Loucy (cell line): ENCODE data around the gene GTPBP6.

ENCODE experiments used
- H2AFZ ChIP-seq: fragments of 200-600 bp; sonication (generic); 2 replicates; pipeline ENCODE4 v1.6.0; 2016; ENCODE audit warnings: antibody characterized with exemption, mild to moderate bottlenecking, low read length, moderate library complexity
- H3F3A ChIP-seq: fragments of 200-600 bp; 2 replicates; pipeline ENCODE4 v1.6.0; 2016; ENCODE audit warnings: antibody characterized with exemption, low read depth, mild to moderate bottlenecking
- H3K27me3 ChIP-seq: fragments of 200-600 bp; sonication (generic); 2 replicates; pipeline ENCODE4 v1.6.1; 2014; ENCODE audit warnings: low read length, mild to moderate bottlenecking; ENCODE audit not compliant: insufficient read depth, poor library complexity, severe bottlenecking
- H3K36me3 ChIP-seq: fragments of 200-600 bp; sonication (generic); 2 replicates; pipeline ENCODE4 v1.6.1; 2016; ENCODE audit warnings: low read length; ENCODE audit not compliant: insufficient read depth
- H3K4me1 ChIP-seq: fragments of 200-600 bp; sonication (generic); 2 replicates; pipeline ENCODE4 v1.5.1; 2014; ENCODE audit warnings: low read length, mild to moderate bottlenecking; ENCODE audit not compliant: insufficient read depth, poor library complexity, severe bottlenecking
- H3K4me2 ChIP-seq: fragments of 200-600 bp; sonication (generic); 2 replicates; pipeline ENCODE4 v1.6.0; 2014; ENCODE audit warnings: antibody characterized with exemption, low read length, low read depth, mild to moderate bottlenecking; ENCODE audit not compliant: poor library complexity, severe bottlenecking
- H3K4me3 ChIP-seq: fragments of 200-600 bp; sonication (generic); 2 replicates; pipeline ENCODE4 v1.5.1; 2014; ENCODE audit warnings: low read length, mild to moderate bottlenecking, mixed read lengths; ENCODE audit not compliant: poor library complexity, severe bottlenecking
- H3K79me2 ChIP-seq: fragments of 200-600 bp; sonication (generic); 2 replicates; pipeline ENCODE4 v1.6.1; 2014; ENCODE audit warnings: low read length; ENCODE audit not compliant: insufficient read depth
- H3K9ac ChIP-seq: fragments of 200-600 bp; sonication (generic); 2 replicates; pipeline ENCODE4 v1.6.0; 2014; ENCODE audit warnings: mild to moderate bottlenecking, low read depth, low read length, moderate library complexity; ENCODE audit not compliant: poor library complexity, severe bottlenecking
- H3K9me2 ChIP-seq: fragments of 200-600 bp; sonication (generic); replicated peaks from 2 replicates; pipeline ENCODE4 v1.6.1; 2016; ENCODE audit warnings: low read depth, low read length, mixed read lengths
- H3K9me3 ChIP-seq: fragments of 200-600 bp; sonication (generic); 2 replicates; pipeline ENCODE4 v1.6.1; 2014; ENCODE audit warnings: mild to moderate bottlenecking, antibody characterized with exemption, low read length, low read depth; ENCODE audit not compliant: insufficient read depth
- H4K20me1 ChIP-seq: fragments of 200-600 bp; sonication (generic); 2 replicates; pipeline ENCODE4 v1.6.0; 2014; ENCODE audit warnings: antibody characterized with exemption, low read length, mild to moderate bottlenecking; ENCODE audit not compliant: insufficient read depth, poor library complexity, severe bottlenecking
- EZH2phosphoT487 ChIP-seq: fragments of 200-600 bp; IDR thresholded peaks from 2 replicates; pipeline ENCODE4 v1.6.1; 2018; ENCODE audit warnings: antibody characterized with exemption, mild to moderate bottlenecking, moderate library complexity, borderline replicate concordance
- TF ChIP-seq, protein P1 (sequence below): fragments of 200-600 bp; sonication (generic); conservative IDR thresholded peaks from 2 replicates; pipeline ENCODE4 v1.5.1; 2014; ENCODE audit warnings: mild to moderate bottlenecking, antibody characterized with exemption, low read length

GTPBP6 gene

DNA sequence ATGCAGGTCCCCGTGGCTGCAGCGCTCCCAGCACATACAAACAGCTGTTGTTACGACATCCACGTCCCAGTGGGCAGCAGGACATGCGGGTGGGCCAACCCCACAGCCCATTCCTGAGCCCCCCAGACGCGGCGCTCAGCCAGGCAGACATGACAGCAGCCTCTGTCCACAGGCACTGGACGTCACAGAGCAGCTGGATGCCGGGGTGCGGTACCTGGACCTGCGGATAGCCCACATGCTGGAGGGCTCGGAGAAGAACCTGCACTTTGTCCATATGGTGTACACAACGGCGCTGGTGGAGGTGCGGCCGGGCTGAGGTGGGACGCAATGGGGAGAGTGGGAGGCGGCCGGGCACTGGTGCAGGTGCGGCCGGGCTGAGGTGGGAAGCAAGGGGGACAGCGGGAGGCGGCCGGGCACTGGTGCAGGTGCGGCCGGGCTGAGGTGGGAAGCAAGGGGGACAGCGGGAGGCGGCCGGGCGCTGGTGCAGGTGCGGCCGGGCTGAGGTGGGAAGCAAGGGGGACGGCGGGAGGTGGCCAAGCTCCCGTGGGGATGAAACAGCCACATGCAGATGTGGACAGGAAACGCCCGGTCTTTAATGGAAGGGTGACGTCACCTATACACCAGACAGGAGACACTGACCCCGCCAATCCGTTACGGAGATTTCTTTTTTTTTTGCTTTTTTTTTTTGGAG is 28.0 kb downstream of the GTPBP6 start:
- no peak overlapping the region for H2AFZ ChIP-seq
- H3K9ac ChIP-seq, result no peak overlapping the region
- no peaks in the 10 kb centered on the region for H3K79me2 ChIP-seq
- no peak for TF ChIP-seq EZH2phosphoT487
- TF ChIP-seq, protein P1, sequence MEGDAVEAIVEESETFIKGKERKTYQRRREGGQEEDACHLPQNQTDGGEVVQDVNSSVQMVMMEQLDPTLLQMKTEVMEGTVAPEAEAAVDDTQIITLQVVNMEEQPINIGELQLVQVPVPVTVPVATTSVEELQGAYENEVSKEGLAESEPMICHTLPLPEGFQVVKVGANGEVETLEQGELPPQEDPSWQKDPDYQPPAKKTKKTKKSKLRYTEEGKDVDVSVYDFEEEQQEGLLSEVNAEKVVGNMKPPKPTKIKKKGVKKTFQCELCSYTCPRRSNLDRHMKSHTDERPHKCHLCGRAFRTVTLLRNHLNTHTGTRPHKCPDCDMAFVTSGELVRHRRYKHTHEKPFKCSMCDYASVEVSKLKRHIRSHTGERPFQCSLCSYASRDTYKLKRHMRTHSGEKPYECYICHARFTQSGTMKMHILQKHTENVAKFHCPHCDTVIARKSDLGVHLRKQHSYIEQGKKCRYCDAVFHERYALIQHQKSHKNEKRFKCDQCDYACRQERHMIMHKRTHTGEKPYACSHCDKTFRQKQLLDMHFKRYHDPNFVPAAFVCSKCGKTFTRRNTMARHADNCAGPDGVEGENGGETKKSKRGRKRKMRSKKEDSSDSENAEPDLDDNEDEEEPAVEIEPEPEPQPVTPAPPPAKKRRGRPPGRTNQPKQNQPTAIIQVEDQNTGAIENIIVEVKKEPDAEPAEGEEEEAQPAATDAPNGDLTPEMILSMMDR, result no peak
- no peak overlapping the region for H3K4me2 ChIP-seq
- H4K20me1 ChIP-seq, result no peaks in the 10 kb centered on the region
- no peak overlapping the region for H3K4me3 ChIP-seq
- H3K36me3 ChIP-seq, result peaks cover 8% of the 10 kb centered on the region; the same call in 1 of the 2 replicates
- no peaks in the 10 kb centered on the region for H3K9me3 ChIP-seq
- H3F3A ChIP-seq, result no peaks in the 10 kb centered on the region
- no peaks in the 10 kb centered on the region for H3K27me3 ChIP-seq
- H3K4me1 ChIP-seq, result no peaks in the 10 kb centered on the region
- no peaks in the 10 kb centered on the region for H3K9me2 ChIP-seq

DNA sequence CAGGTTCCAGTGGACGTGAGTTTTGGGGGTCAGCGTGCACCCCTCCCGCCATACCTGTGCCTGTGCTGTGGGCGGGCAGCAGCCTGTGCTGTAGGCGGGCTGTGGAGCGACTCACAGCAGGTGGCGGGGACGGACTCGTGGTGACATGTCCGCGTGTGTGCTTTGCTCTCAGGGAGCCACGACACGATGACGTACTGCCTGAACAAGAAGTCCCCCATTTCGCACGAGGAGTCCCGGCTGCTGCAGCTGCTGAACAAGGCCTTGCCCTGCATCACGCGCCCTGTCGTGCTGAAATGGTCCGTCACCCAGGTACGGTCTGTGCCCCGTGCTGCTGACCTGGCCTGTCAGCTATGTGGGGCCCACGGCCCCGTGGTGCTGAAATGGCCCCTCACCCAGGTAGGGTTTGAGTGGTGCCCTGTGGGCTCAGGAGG is 30.0 kb downstream of the GTPBP6 start:
- H2AFZ ChIP-seq, result no peak overlapping the region
- H3F3A ChIP-seq, result no peaks in the 10 kb centered on the region
- H3K9me2 ChIP-seq, result no peaks in the 10 kb centered on the region
- no peaks in the 10 kb centered on the region for H3K9me3 ChIP-seq
- no peaks in the 10 kb centered on the region for H4K20me1 ChIP-seq
- no peak overlapping the region for H3K4me2 ChIP-seq
- 0 out of 2 replicates have a peak, but pooled peaks cover 3% of the 10 kb centered on the region for H3K79me2 ChIP-seq
- no peaks in the 10 kb centered on the region for H3K4me1 ChIP-seq
- TF ChIP-seq, protein P1, result no peak
- no peak for TF ChIP-seq EZH2phosphoT487
- H3K4me3 ChIP-seq, result no peak overlapping the region
- peaks cover 18% of the 10 kb centered on the region; the same call in 1 of the 2 replicates for H3K36me3 ChIP-seq
- no peaks in the 10 kb centered on the region for H3K27me3 ChIP-seq
- no peak overlapping the region for H3K9ac ChIP-seq

DNA sequence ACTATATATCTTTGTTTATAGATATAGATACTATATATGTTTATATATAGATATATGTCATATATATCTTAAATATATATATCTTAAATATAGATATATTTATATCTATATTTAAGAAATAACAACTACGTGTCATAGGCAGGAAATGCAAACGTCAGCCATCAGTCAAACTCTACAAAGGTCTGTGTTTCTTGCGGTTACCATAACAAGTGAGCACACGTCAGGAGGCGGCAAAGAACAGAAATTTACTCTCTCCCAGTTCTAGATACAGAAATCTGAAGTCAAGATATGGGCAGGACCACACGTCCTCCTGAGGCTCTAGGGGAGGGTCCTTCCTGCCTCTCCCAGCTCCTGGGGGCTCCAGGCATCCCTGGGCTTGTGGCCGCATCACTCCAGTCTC is 30.9 kb downstream of the GTPBP6 start:
- Histone ChIP-seq H2AFZ (no peak overlapping the region), H3K4me2 (no peak overlapping the region), H3K9me2 (no peaks in the 10 kb centered on the region), H3K9ac (no peak overlapping the region), H3K9me3 (no peaks in the 10 kb centered on the region), H4K20me1 (no peaks in the 10 kb centered on the region), H3K4me1 (no peaks in the 10 kb centered on the region), H3K4me3 (no peak overlapping the region), H3F3A (no peaks in the 10 kb centered on the region), H3K27me3 (no peaks in the 10 kb centered on the region), H3K36me3 (peaks cover 13% of the 10 kb centered on the region; the same call in 1 of the 2 replicates), H3K79me2 (0 out of 2 replicates have a peak, but pooled peaks cover 3% of the 10 kb centered on the region)
- TF ChIP-seq, protein P1, result no peak
- TF ChIP-seq EZH2phosphoT487, result no peak
